GM20000 (cell line): ENCODE data around the gene DIAPH1.
A peak's percentile ranks its signal among the peaks of the same experiment; 100 is the strongest.

ENCODE experiments used
- DNase-seq: peaks from one replicate; pipeline ENCODE4 v3.0.0; 2012; ENCODE audit warnings: low spot score
- TF ChIP-seq, protein P1 (sequence below): IDR thresholded peaks from 2 replicates; pipeline ENCODE4 v1.5.1; 2012; ENCODE audit warnings: mild to moderate bottlenecking, control low read depth; ENCODE audit errors: extremely low read depth, missing control alignments

Gene DIAPH1

DNA sequence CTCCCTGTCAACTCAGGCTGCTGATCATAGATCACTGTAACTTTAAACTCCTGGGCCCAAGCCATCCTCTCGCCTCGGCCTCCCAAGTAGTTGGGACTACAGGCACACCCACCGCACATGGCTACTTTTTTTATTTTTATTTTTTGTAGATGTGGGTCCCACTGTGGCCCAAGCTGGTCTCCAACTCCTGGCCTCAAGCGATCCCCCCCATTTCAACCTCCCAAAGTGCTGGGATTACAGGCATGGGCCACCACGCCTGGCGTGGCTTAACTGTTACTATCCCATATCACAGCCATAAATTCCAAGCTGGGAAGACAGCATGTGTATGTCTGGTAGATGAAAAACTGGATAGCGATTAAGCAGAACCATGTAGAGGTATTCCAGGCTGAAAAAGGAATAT, 16.8 kb upstream of the DIAPH1 start:
- TF ChIP-seq, protein P1, sequence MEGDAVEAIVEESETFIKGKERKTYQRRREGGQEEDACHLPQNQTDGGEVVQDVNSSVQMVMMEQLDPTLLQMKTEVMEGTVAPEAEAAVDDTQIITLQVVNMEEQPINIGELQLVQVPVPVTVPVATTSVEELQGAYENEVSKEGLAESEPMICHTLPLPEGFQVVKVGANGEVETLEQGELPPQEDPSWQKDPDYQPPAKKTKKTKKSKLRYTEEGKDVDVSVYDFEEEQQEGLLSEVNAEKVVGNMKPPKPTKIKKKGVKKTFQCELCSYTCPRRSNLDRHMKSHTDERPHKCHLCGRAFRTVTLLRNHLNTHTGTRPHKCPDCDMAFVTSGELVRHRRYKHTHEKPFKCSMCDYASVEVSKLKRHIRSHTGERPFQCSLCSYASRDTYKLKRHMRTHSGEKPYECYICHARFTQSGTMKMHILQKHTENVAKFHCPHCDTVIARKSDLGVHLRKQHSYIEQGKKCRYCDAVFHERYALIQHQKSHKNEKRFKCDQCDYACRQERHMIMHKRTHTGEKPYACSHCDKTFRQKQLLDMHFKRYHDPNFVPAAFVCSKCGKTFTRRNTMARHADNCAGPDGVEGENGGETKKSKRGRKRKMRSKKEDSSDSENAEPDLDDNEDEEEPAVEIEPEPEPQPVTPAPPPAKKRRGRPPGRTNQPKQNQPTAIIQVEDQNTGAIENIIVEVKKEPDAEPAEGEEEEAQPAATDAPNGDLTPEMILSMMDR, result no peak

GRCh38 chr5:141634720-141635119, 15.9 kb upstream of the DIAPH1 start:
- TF ChIP-seq, protein P1, result no peak
- no peak for DNase-seq

More for the DNA sequence above, 16.8 kb upstream of the DIAPH1 start:
- DNase-seq, result no peak

DNA sequence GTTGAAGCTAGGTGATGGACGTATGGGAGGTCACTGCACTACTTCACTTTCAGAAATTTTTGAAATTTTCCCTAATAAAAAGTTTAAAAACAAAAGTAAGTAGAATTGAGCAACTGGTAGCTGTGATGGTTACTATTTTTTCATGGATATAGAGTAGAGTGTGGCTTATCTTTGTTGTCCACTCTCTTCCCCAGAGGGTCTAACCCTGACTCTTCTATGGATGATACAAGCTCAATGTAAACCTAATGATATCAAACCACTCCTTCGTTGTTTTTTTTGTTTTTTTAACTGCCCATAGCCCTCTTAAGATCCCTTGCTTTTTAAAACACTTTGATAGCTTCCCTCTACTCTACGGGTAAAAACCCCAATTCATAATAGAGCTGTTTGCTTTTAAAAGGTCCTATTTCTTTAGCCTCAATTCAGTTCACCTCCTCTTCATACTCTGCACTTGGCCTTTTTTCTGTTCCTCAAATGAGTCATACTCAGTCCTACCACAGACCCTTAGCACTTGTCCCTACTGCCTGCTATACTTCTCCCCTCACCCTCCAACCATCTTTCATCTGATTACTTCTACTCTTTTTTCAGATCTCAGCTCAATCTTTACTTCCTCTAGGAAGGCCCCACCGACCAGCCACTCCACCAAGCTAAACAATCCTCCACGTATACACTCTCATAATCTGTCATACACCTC, 15.2 kb upstream of the DIAPH1 start:
- peak; percentile 78 for DNase-seq
- TF ChIP-seq, protein P1, result no peak

- DNase-seq, result no peak
- TF ChIP-seq, protein P1, result no peak
Measured at GRCh38 chr5:141632650-141633049, 13.8 kb upstream of the DIAPH1 start.

GRCh38 chr5:141630570-141631140, 11.9 kb upstream of the DIAPH1 start:
- DNase-seq, result no peak
- TF ChIP-seq, protein P1, result no peak

DNA sequence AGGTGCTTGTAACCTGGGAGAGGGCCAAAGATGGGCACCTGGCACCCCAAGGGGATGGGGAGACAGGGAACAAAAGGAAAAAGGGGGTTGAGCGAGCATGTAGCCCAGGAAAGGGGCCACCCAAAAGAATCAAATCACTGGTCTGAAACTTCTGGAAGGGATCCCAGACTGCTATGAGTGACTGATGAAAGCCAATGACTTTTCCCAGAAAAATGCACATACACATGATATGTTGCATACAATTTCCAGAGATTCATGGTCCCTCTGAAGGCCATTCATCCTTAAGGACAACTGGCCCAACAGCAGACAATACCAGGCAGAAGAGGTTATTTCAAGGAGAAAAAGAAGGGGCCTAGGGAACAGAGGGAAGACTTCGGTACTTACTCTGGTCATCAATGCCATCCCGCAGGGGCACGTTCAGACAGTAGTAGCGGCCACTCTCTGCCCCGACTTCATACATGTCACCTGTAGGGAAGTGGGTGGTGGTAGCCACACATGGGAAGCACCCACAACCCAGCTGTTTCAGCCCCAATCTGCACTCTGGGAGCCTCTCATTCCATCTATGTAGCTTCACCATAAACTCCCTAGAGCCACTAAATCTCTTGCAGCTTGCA, 9.5 kb upstream of the DIAPH1 start:
- DNase-seq, result no peak

DNA sequence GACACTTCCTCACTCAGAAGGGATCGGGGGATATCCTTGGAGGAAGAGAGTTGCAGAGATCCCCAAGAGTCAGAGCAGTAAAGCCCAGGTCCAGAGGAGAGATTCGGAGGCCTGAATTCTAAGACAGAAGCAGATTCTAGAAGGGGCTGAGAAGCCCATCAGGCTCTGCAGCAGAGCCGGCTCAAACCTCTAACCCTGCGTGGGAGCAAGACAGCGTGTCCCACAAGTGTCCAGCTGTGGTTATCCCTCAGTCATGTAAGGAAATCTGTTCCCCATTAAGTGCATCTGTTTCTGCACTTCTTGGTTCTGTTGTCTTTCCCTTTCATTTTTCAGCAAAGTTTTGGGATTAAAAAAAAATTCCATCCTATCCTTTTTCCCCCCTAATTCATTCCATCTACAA, 4.8 kb upstream of the DIAPH1 start:
- TF ChIP-seq, protein P1, result no peak
- no peak for DNase-seq

More for the DNA sequence above, 9.5 kb upstream of the DIAPH1 start:
- TF ChIP-seq, protein P1, result no peak
